HCT116 (cell line): Measurements from ENCODE around the gene NOA1. TPM values are rescaled to one million over a fixed set of nuclear protein-coding genes. Genes with fewer than 3 reads are reported as not detected.

ENCODE experiments used
- ATAC-seq: fragments of 200-7000 bp; cut with Tn5 transposase; 2 replicates; pipeline ENCODE4 v1.9.1; 2020; ENCODE audit warnings: mild to moderate bottlenecking, moderate library complexity
- BruUV-seq: library from RNA; stranded (reverse); fragments of 400-500 nt; replicated peaks from 2 replicates; lab custom pipeline; 2021; lab: Mats Ljungman, UMichigan
- CTCF ChIA-PET: fragments of 300-600 bp; sonication (Branson Sonifier 250); formaldehyde crosslinking; loops from one replicate; lab custom pipeline; 2021; ENCODE audit warnings: antibody characterized with exemption; lab: Charles Lee
- POLR2A ChIA-PET: fragments of 300-600, 350-600 bp; sonication (Branson Sonifier 250); formaldehyde crosslinking; loops from one replicate; lab custom pipeline; 2021; ENCODE audit warnings: antibody characterized with exemption; lab: Charles Lee
- RAD21 ChIA-PET, 2 experiments: fragments of 300-600 bp; sonication (Branson Sonifier 250); formaldehyde crosslinking; loops; one replicate each; lab custom pipeline; 2023; ENCODE audit warnings: low total read pairs in 2 of 2; ENCODE audit not compliant: uncharacterized antibody in 2 of 2, unreplicated experiment in 2 of 2, low non-redundant PET in 1 of 2; lab: Charles Lee
- DNase-seq: peaks from one replicate; pipeline ENCODE4 v3.0.0-alpha.2; 2010; ENCODE audit warnings: low read depth, low spot score
- H2AFZ ChIP-seq: fragments of 200-600 bp; shearing (Covaris generic), sonication (generic); 2 replicates; pipeline ENCODE4 v1.6.1; 2017; ENCODE audit warnings: low read depth, mixed run types, mixed read lengths, antibody characterized with exemption, low read length; ENCODE audit not compliant: poor library complexity, severe bottlenecking
- H3K27ac ChIP-seq: 2 replicates; pipeline ENCODE4 v1.5.1; 2012; ENCODE audit warnings: low read depth, low read length
- H3K27me3 ChIP-seq: fragments of 200-600 bp; sonication (generic); 2 replicates; pipeline ENCODE4 v1.6.1; 2016; ENCODE audit warnings: mixed run types, low read length, mixed read lengths; ENCODE audit not compliant: insufficient read depth
- H3K36me3 ChIP-seq, 2 experiments: fragments of 200-500 bp in 1 of 2; fragments of 200-600 bp in 1 of 2; sonication (Bioruptor generic) in 1 of 2; sonication (generic) in 1 of 2; 2 replicates each; pipeline versions ENCODE4 v1.5.1 to v1.6.1; 2014 to 2016; ENCODE audit warnings: low read length in 2 of 2, inconsistent platforms in 1 of 2, mixed read lengths in 1 of 2, mixed run types in 1 of 2; ENCODE audit not compliant: insufficient read depth in 2 of 2, control insufficient read depth in 1 of 2
- H3K4me1 ChIP-seq, 2 experiments: fragments of 200-600 bp in 1 of 2; sonication (generic) in 1 of 2; 2 replicates each; pipeline versions ENCODE4 v1.5.1 to v1.6.1; 2012 to 2017; ENCODE audit warnings: low read length in 2 of 2, inconsistent platforms in 1 of 2, mild to moderate bottlenecking in 1 of 2, mixed read lengths in 1 of 2, mixed run types in 1 of 2, moderate library complexity in 1 of 2; ENCODE audit not compliant: insufficient read depth in 2 of 2, control insufficient read depth in 1 of 2
- H3K4me2 ChIP-seq: fragments of 200-600 bp; sonication (generic); 2 replicates; pipeline ENCODE4 v1.6.1; 2017; ENCODE audit warnings: mixed run types, low read length, mixed read lengths
- H3K4me3 ChIP-seq, 2 experiments: fragments of 200-600 bp in 1 of 2; sonication (generic) in 1 of 2; replicated peaks in 1 of 2; 2 replicates each; pipeline ENCODE4 v1.5.1; 2011 to 2016; ENCODE audit warnings: low read length in 2 of 2, control low read depth in 1 of 2, low read depth in 1 of 2, mild to moderate bottlenecking in 1 of 2, mixed read lengths in 1 of 2, mixed run types in 1 of 2
- H3K79me2 ChIP-seq: fragments of 200-600 bp; sonication (generic); 2 replicates; pipeline ENCODE4 v1.6.1; 2017; ENCODE audit warnings: mild to moderate bottlenecking, mixed run types, low read length, moderate library complexity, mixed read lengths; ENCODE audit not compliant: insufficient read depth
- H3K9ac ChIP-seq: fragments of 200-600 bp; sonication (generic); 2 replicates; pipeline ENCODE4 v1.6.1; 2016; ENCODE audit warnings: low read length, mixed read lengths
- H3K9me2 ChIP-seq: fragments of 200-600 bp; sonication (generic), shearing (Covaris generic); 2 replicates; pipeline ENCODE4 v1.6.1; 2017; ENCODE audit warnings: mixed run types, mild to moderate bottlenecking, moderate library complexity; ENCODE audit not compliant: insufficient read depth
- H3K9me3 ChIP-seq, 2 experiments: fragments of 200-500 bp in 1 of 2; fragments of 200-600 bp in 1 of 2; sonication (Bioruptor generic) in 1 of 2; sonication (generic) in 1 of 2; 2 replicates each; pipeline ENCODE4 v1.6.1; 2014 to 2017; ENCODE audit warnings: low read length in 2 of 2, mixed read lengths in 2 of 2, inconsistent platforms in 1 of 2, low read depth in 1 of 2, mild to moderate bottlenecking in 1 of 2, mixed run types in 1 of 2, moderate library complexity in 1 of 2; ENCODE audit not compliant: control insufficient read depth in 1 of 2, insufficient read depth in 1 of 2
- H4K20me1 ChIP-seq: fragments of 200-600 bp; sonication (generic), shearing (Covaris generic); 2 replicates; pipeline ENCODE4 v1.6.1; 2017; ENCODE audit warnings: mixed run types, mild to moderate bottlenecking, moderate library complexity; ENCODE audit not compliant: insufficient read depth
- ATF3 ChIP-seq: IDR thresholded peaks from 2 replicates; pipeline ENCODE4 v1.6.1; 2012
- CBX3 ChIP-seq: IDR thresholded peaks from 2 replicates; pipeline ENCODE4 v1.6.1; 2012; ENCODE audit warnings: low read depth
- CEBPB ChIP-seq: IDR thresholded peaks from 2 replicates; pipeline ENCODE4 v1.6.1; 2012; ENCODE audit warnings: low read depth
- CTCF ChIP-seq, 3 experiments: fragments of 200-600 bp in 1 of 3; sonication (generic) in 1 of 3; IDR thresholded peaks in 2 of 3; conservative IDR thresholded peaks in 1 of 3; 2 replicates each; pipeline ENCODE4 v1.5.1; 2012 to 2017; ENCODE audit warnings: low read depth in 2 of 3, low read length in 2 of 3, antibody characterized with exemption in 1 of 3, borderline replicate concordance in 1 of 3, control low read depth in 1 of 3, mild to moderate bottlenecking in 1 of 3, mixed read lengths in 1 of 3, mixed run types in 1 of 3, moderate library complexity in 1 of 3; ENCODE audit not compliant: insufficient read depth in 1 of 3
- EGR1 ChIP-seq: IDR thresholded peaks from 2 replicates; pipeline ENCODE4 v1.6.1; 2012; ENCODE audit warnings: low read depth
- ELF1 ChIP-seq: IDR thresholded peaks from 2 replicates; pipeline ENCODE4 v1.6.1; 2012; ENCODE audit warnings: low read depth, borderline replicate concordance
- EZH2 ChIP-seq: fragments of 200-600 bp; sonication (generic); IDR thresholded peaks from 2 replicates; pipeline ENCODE4 v1.6.1; 2017; ENCODE audit warnings: antibody characterized with exemption, mixed run types
- EZH2phosphoT487 ChIP-seq: fragments of 200-600 bp; IDR thresholded peaks from 2 replicates; pipeline ENCODE4 v1.6.1; 2018; ENCODE audit warnings: antibody characterized with exemption, borderline replicate concordance
- FOSL1 ChIP-seq: IDR thresholded peaks from 2 replicates; pipeline ENCODE4 v1.6.1; 2012; ENCODE audit warnings: low read depth
- JUND ChIP-seq: IDR thresholded peaks from 2 replicates; pipeline ENCODE4 v1.6.1; 2012
- POLR2AphosphoS5 ChIP-seq: IDR thresholded peaks from 2 replicates; pipeline ENCODE4 v1.6.1; 2011; ENCODE audit warnings: mild to moderate bottlenecking, low read depth, low read length, moderate library complexity
- REST ChIP-seq: IDR thresholded peaks from 2 replicates; pipeline ENCODE4 v1.6.1; 2012; ENCODE audit warnings: low read depth
- SIN3A ChIP-seq: IDR thresholded peaks from 2 replicates; pipeline ENCODE4 v1.6.1; 2012; ENCODE audit warnings: low read depth
- SP1 ChIP-seq: IDR thresholded peaks from 2 replicates; pipeline ENCODE4 v1.6.1; 2012; ENCODE audit warnings: low read depth
- SRF ChIP-seq: IDR thresholded peaks from 2 replicates; pipeline ENCODE4 v1.6.1; 2012; ENCODE audit warnings: low read depth
- YY1 ChIP-seq: IDR thresholded peaks from 2 replicates; pipeline ENCODE4 v1.6.1; 2011; ENCODE audit warnings: low read length, low read depth, moderate library complexity, mild to moderate bottlenecking; ENCODE audit not compliant: insufficient replicate concordance; ENCODE audit errors: extremely low read depth
- ZBTB33 ChIP-seq: IDR thresholded peaks from 2 replicates; pipeline ENCODE4 v1.6.1; 2011; ENCODE audit warnings: mild to moderate bottlenecking, low read length, moderate library complexity; ENCODE audit not compliant: insufficient replicate concordance; ENCODE audit errors: extremely low read depth
- ZFX ChIP-seq: fragments of 450-650 bp; IDR thresholded peaks from 2 replicates; pipeline ENCODE4 v1.6.1; 2017
- intact Hi-C: fragments of 100-400 bp; cut with micrococcal nuclease; formaldehyde crosslinking; loops from 2 replicates; pipeline ENCODE4 v1.10.0; 2022
- total RNA-seq: library from RNA; stranded (reverse); gene quantifications from one replicate; pipeline ENCODE4 v1.2.1, GENCODE V29; 2021; ENCODE audit not compliant: unreplicated experiment

The NOA1 gene
- total RNA-seq, 1 experiment from 2014 or later = 38.4 TPM

- H3K79me2 ChIP-seq = peaks cover 9% of the 10 kb centered on the region
- H3K4me1 ChIP-seq = no peaks in the 10 kb centered on the region
- peaks cover 59 to 61% of the 10 kb centered on the region in 2 experiments for H3K36me3 ChIP-seq
- H4K20me1 ChIP-seq = no peaks in the 10 kb centered on the region; the same call in 1 of the 2 replicates
- ChIA-PET POLR2A (no interaction called here), CTCF (no interaction called here), RAD21 (no interaction called here)
- no peaks in the 10 kb centered on the region for H3K9me3 ChIP-seq
- TF ChIP-seq FOSL1 (no peak), JUND (no peak), ATF3 (no peak), EZH2 (no peak), SP1 (no peak), CEBPB (no peak), EZH2phosphoT487 (no peak), CBX3 (no peak), CTCF (IDR thresholded peaks at IDR 0.05 in 2 of 3, conservative IDR thresholded peaks at IDR 0.05 in 1 of 3; ENCODE audit: borderline replicate concordance in 1 of 3, insufficient read depth in 1 of 3, low read depth in 2 of 3, low read length in 2 of 3) (no peak), ZBTB33 (no peak), SIN3A (no peak), POLR2AphosphoS5 (no peak), EGR1 (no peak), ZFX (no peak), SRF (no peak), REST (no peak), ELF1 (no peak), YY1 (no peak)
- no peak overlapping the region for H2AFZ ChIP-seq
- ATAC-seq (no peak), DNase-seq (no peak)
- no peak overlapping the region for H3K4me3 ChIP-seq
- H3K9ac ChIP-seq = no peak overlapping the region
- no peak overlapping the region for H3K4me2 ChIP-seq
- H3K27me3 ChIP-seq = no peaks in the 10 kb centered on the region
- intact Hi-C loops = no loop called here
- no peaks in the 10 kb centered on the region for H3K9me2 ChIP-seq
- H3K27ac ChIP-seq = no peak overlapping the region
- BruUV-seq = no TSS peak
These were observed 45.7 kb upstream of the NOA1 start for GRCh38 chr4:57023104-57023503.
